Tibial nerve (tissue), 4 donors: Measurements from ENCODE around the gene SAMD7.

Experiments used
- CTCF ChIP-seq, 5 experiments: fragments of 200-600 bp in 3 of 5; fragments of 450-650 bp in 2 of 5; sonication (generic) in 3 of 5; IDR thresholded peaks; one replicate each; pipeline ENCODE4 v1.5.1; 2016 to 2019; ENCODE audit warnings: antibody characterized with exemption in 5 of 5, mild to moderate bottlenecking in 3 of 5, moderate library complexity in 2 of 5
- EP300 ChIP-seq, 2 donors: sonication (generic); formaldehyde crosslinking; IDR thresholded peaks; one replicate each; pipeline ENCODE4 v1.6.1; 2017; ENCODE audit warnings: antibody characterized with exemption in 2 of 2, mild to moderate bottlenecking in 1 of 2
- POLR2A ChIP-seq, 2 donors: fragments of 450-650 bp; IDR thresholded peaks; one replicate each; pipeline ENCODE4 v1.6.1; 2017; ENCODE audit warnings: antibody characterized with exemption in 2 of 2, mild to moderate bottlenecking in 2 of 2, moderate library complexity in 2 of 2

- TF ChIP-seq EP300 (IDR thresholded peaks at IDR 0.05) (no peak), POLR2A (IDR thresholded peaks at IDR 0.05) (no peak), CTCF (IDR thresholded peaks at IDR 0.05) (no peak)
Measured at GRCh38 chr3:169946336-169946735, 35.0 kb downstream of the SAMD7 start.
